Breast epithelium (tissue), 3 donors: ENCODE data around the gene PAIP2B.

Experiments
- POLR2A ChIP-seq: fragments of 450-650 bp; IDR thresholded peaks from one replicate; pipeline ENCODE4 v1.6.1; 2016; ENCODE audit warnings: antibody characterized with exemption, mild to moderate bottlenecking, moderate library complexity
- POLR2AphosphoS5 ChIP-seq, 3 donors: sonication (generic); formaldehyde crosslinking; IDR thresholded peaks; one replicate each; pipeline ENCODE4 v1.6.1; 2017; ENCODE audit warnings: antibody characterized with exemption in 3 of 3
- TF ChIP-seq, protein P1 (sequence below), 3 donors: fragments of 450-650 bp; IDR thresholded peaks; one replicate each; pipeline ENCODE4 v1.5.1; 2016 to 2017; ENCODE audit warnings: antibody characterized with exemption in 3 of 3, mild to moderate bottlenecking in 3 of 3, moderate library complexity in 3 of 3

DNA sequence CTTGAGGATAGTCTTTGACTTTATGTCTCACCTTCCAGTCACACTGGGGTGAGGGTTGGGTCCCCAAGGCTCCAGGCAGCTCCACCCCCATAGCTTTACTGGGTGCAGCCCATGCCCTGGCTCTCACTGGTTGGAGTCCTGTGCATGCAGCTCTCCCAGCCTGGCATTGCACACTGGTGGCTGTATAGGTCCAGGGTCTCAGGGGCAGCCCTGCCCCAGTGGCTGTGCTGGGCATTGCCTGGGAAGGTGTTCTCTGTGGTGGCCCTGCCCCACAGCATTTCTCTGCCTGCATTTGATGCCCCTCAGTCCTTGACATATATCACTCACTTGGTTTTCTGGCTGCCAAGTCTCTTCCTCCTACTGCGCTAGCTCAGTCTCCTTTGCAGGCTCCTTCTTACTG, 75.3 kb downstream of the PAIP2B start:
- TF ChIP-seq, protein P1, sequence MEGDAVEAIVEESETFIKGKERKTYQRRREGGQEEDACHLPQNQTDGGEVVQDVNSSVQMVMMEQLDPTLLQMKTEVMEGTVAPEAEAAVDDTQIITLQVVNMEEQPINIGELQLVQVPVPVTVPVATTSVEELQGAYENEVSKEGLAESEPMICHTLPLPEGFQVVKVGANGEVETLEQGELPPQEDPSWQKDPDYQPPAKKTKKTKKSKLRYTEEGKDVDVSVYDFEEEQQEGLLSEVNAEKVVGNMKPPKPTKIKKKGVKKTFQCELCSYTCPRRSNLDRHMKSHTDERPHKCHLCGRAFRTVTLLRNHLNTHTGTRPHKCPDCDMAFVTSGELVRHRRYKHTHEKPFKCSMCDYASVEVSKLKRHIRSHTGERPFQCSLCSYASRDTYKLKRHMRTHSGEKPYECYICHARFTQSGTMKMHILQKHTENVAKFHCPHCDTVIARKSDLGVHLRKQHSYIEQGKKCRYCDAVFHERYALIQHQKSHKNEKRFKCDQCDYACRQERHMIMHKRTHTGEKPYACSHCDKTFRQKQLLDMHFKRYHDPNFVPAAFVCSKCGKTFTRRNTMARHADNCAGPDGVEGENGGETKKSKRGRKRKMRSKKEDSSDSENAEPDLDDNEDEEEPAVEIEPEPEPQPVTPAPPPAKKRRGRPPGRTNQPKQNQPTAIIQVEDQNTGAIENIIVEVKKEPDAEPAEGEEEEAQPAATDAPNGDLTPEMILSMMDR (IDR thresholded peaks at IDR 0.05): no peak
- TF ChIP-seq POLR2A (no peak), POLR2AphosphoS5 (IDR thresholded peaks at IDR 0.05) (no peak)
